Ovary (tissue), 3 donors: Measurements from ENCODE around the gene CDKN2B-AS1.

Experiments used
- CTCF ChIP-seq, 3 donors: fragments of 450-650 bp in 2 of 3; fragments of 200-600 bp in 1 of 3; IDR thresholded peaks; one replicate each; pipeline versions ENCODE4 v1.5.1 to v1.8.0; 2016 to 2022; ENCODE audit warnings: antibody characterized with exemption in 3 of 3, mild to moderate bottlenecking in 1 of 3
- POLR2A ChIP-seq: fragments of 450-650 bp; IDR thresholded peaks from one replicate; pipeline ENCODE4 v1.6.1; 2017; ENCODE audit warnings: antibody characterized with exemption, mild to moderate bottlenecking, moderate library complexity
- donor health status: DM: no; HTN: no; CAD: no.

GRCh38 chr9:22055090-22055489, 60.5 kb downstream of the CDKN2B-AS1 start:
- TF ChIP-seq CTCF (IDR thresholded peaks at IDR 0.05): no peak
- no peak for TF ChIP-seq POLR2A
